ENCODE results near the gene ESR2. TPM values are rescaled to one million over a fixed set of nuclear protein-coding genes. Genes with fewer than 3 reads are reported as not detected.

ESR2 gene
- polyA plus RNA-seq (2013, experiment 1 of 2) = 0.08 TPM
- polyA plus RNA-seq (2013, experiment 2 of 2) = 0.15 TPM

- Histone ChIP-seq H2BK120ac (ENCODE audit: low read depth, low read length) (no peak within 1 kb of the TSS), H3K79me1 (ENCODE audit: low read depth, low read length) (no peaks in the 10 kb centered on the region), H2BK12ac (ENCODE audit: low read length) (no peak within 1 kb of the TSS), H4K91ac (ENCODE audit: low read depth, low read length, poor library complexity) (no peak within 1 kb of the TSS), H3K36me3 (replicated peaks in 1 of 2; ENCODE audit: control insufficient read depth in 2 of 2, insufficient read depth in 2 of 2, low read length in 2 of 2) (no peaks in the 10 kb centered on the region), H2BK15ac (ENCODE audit: low read length) (no peak within 1 kb of the TSS), H2BK5ac (ENCODE audit: low read length) (peak within 1 kb of the TSS; percentile 77), H4K8ac (ENCODE audit: low read depth, low read length) (no peak within 1 kb of the TSS), H2AK5ac (ENCODE audit: low read depth, low read length) (no peak within 1 kb of the TSS), H3K4me2 (ENCODE audit: insufficient read depth, low read length, poor library complexity, severe bottlenecking) (peak within 1 kb of the TSS; percentile 94), H3K4me3 (ENCODE audit: low read length in 2 of 2) (peak within 1 kb of the TSS; percentile 7 to 32), H3K27ac (replicated peaks; ENCODE audit: low read length) (no peak within 1 kb of the TSS), H3K23ac (ENCODE audit: low read depth, low read length, poor library complexity) (no peak within 1 kb of the TSS), H3K27me3 (ENCODE audit: control insufficient read depth in 3 of 3, insufficient read depth in 3 of 3, low read depth in 1 of 3, low read length in 3 of 3) (peaks cover 0 to 50% (median 16%) of the 10 kb centered on the region in 3 experiments), H3K14ac (ENCODE audit: low read length) (no peak within 1 kb of the TSS), H3K4me1 (ENCODE audit: control insufficient read depth in 2 of 2, insufficient read depth in 1 of 2, low read depth in 1 of 2, low read length in 2 of 2) (peaks cover 3 to 8% of the 10 kb centered on the region in 2 donors), H3K4ac (ENCODE audit: low read length) (no peak within 1 kb of the TSS), H3K18ac (ENCODE audit: low read length) (peak within 1 kb of the TSS; percentile 49), H3K9me3 (replicated peaks in 1 of 2; ENCODE audit: control insufficient read depth in 2 of 2, insufficient read depth in 1 of 2, low read depth in 1 of 2, low read length in 2 of 2) (no peaks in the 10 kb centered on the region), H2AFZ (ENCODE audit: low read length) (peak within 1 kb of the TSS; percentile 87), H3K9ac (ENCODE audit: low read depth, low read length, poor library complexity) (peak within 1 kb of the TSS; percentile 82)
- WGBS, 2 donors (ENCODE audit: extremely low coverage in 2 of 2, insufficient read length in 2 of 2, insufficient replicate concordance in 1 of 2) = no CpG with 5 or more reads among the region's 49 CpGs
- DNase-seq (ENCODE audit: low spot score) = peak; percentile 48
Observed at GRCh38 chr14:64293976-64294671, at the start of gene ESR2. Gene ESR2, minus strand, starts transcription at chr14:64294371. Its CDS starts 11,386 bp downstream, at chr14:64282985.

GRCh38 chr14:64340560-64341196 lies 46.5 kb upstream of the ESR2 start:
- Histone ChIP-seq H3K14ac (ENCODE audit: low read length) (no peak overlapping the region), H2BK5ac (ENCODE audit: low read length) (no peak overlapping the region), H3K79me1 (ENCODE audit: low read depth, low read length) (no peaks in the 10 kb centered on the region), H2AK5ac (ENCODE audit: low read depth, low read length) (no peak overlapping the region), H3K27ac (replicated peaks; ENCODE audit: low read length) (no peak overlapping the region), H3K4ac (ENCODE audit: low read length) (no peak overlapping the region), H4K91ac (ENCODE audit: low read depth, low read length, poor library complexity) (no peak overlapping the region), H2BK120ac (ENCODE audit: low read depth, low read length) (no peak overlapping the region), H3K4me1 (ENCODE audit: control insufficient read depth in 2 of 2, insufficient read depth in 1 of 2, low read depth in 1 of 2, low read length in 2 of 2) (peaks cover 3 to 8% of the 10 kb centered on the region in 2 donors), H3K18ac (ENCODE audit: low read length) (no peak overlapping the region), H2BK15ac (ENCODE audit: low read length) (no peak overlapping the region), H3K36me3 (replicated peaks in 1 of 2; ENCODE audit: control insufficient read depth in 2 of 2, insufficient read depth in 2 of 2, low read length in 2 of 2) (no peaks in the 10 kb centered on the region), H3K23ac (ENCODE audit: low read depth, low read length, poor library complexity) (no peak overlapping the region), H2AFZ (ENCODE audit: low read length) (no peak overlapping the region), H4K8ac (ENCODE audit: low read depth, low read length) (no peak overlapping the region), H3K9me3 (replicated peaks in 1 of 2; ENCODE audit: control insufficient read depth in 2 of 2, insufficient read depth in 1 of 2, low read depth in 1 of 2, low read length in 2 of 2) (peaks cover 3 to 14% of the 10 kb centered on the region in 2 donors), H3K27me3 (ENCODE audit: control insufficient read depth in 3 of 3, insufficient read depth in 3 of 3, low read depth in 1 of 3, low read length in 3 of 3) (no peaks in the 10 kb centered on the region), H2BK12ac (ENCODE audit: low read length) (no peak overlapping the region), H3K9ac (ENCODE audit: low read depth, low read length, poor library complexity) (no peak overlapping the region), H3K4me3 (ENCODE audit: low read length in 2 of 2) (no peak overlapping the region), H3K4me2 (ENCODE audit: insufficient read depth, low read length, poor library complexity, severe bottlenecking) (no peak overlapping the region)
- no peak for DNase-seq (ENCODE audit: low spot score)
- no CpG with 5 or more reads among the region's 8 CpGs for WGBS, 2 donors (ENCODE audit: extremely low coverage in 2 of 2, insufficient read length in 2 of 2, insufficient replicate concordance in 1 of 2)

GRCh38 chr14:64338616-64339316 lies 44.6 kb upstream of the ESR2 start:
- WGBS, 2 donors (ENCODE audit: extremely low coverage in 2 of 2, insufficient read length in 2 of 2, insufficient replicate concordance in 1 of 2) = no CpG with 5 or more reads among the region's 49 CpGs
- peak overlapping the region; percentile 98 for H3K27ac ChIP-seq (replicated peaks; ENCODE audit: low read length)

More at GRCh38 chr14:64338616-64339316, 44.6 kb upstream of the ESR2 start:
- Histone ChIP-seq H3K9me3 (replicated peaks in 1 of 2; ENCODE audit: control insufficient read depth in 2 of 2, insufficient read depth in 1 of 2, low read depth in 1 of 2, low read length in 2 of 2) (peaks cover 3 to 14% of the 10 kb centered on the region in 2 donors), H3K4me2 (ENCODE audit: insufficient read depth, low read length, poor library complexity, severe bottlenecking) (peak overlapping the region; percentile 74), H3K36me3 (replicated peaks in 1 of 2; ENCODE audit: control insufficient read depth in 2 of 2, insufficient read depth in 2 of 2, low read length in 2 of 2) (no peaks in the 10 kb centered on the region), H4K91ac (ENCODE audit: low read depth, low read length, poor library complexity) (no peak overlapping the region), H3K14ac (ENCODE audit: low read length) (no peak overlapping the region), H2BK120ac (ENCODE audit: low read depth, low read length) (no peak overlapping the region), H2AK5ac (ENCODE audit: low read depth, low read length) (no peak overlapping the region), H3K27me3 (ENCODE audit: control insufficient read depth in 3 of 3, insufficient read depth in 3 of 3, low read depth in 1 of 3, low read length in 3 of 3) (no peaks in the 10 kb centered on the region), H3K4me3 (ENCODE audit: low read length in 2 of 2) (peak overlapping the region; percentile 77 to 86), H4K8ac (ENCODE audit: low read depth, low read length) (no peak overlapping the region), H2BK15ac (ENCODE audit: low read length) (no peak overlapping the region), H2AFZ (ENCODE audit: low read length) (peak overlapping the region; percentile 95), H3K23ac (ENCODE audit: low read depth, low read length, poor library complexity) (peak overlapping the region; percentile 86), H3K79me1 (ENCODE audit: low read depth, low read length) (no peaks in the 10 kb centered on the region), H3K4me1 (ENCODE audit: control insufficient read depth in 2 of 2, insufficient read depth in 1 of 2, low read depth in 1 of 2, low read length in 2 of 2) (peaks cover 3 to 10% of the 10 kb centered on the region in 2 donors), H2BK5ac (ENCODE audit: low read length) (peak overlapping the region; percentile 88), H2BK12ac (ENCODE audit: low read length) (no peak overlapping the region), H3K4ac (ENCODE audit: low read length) (no peak overlapping the region), H3K9ac (ENCODE audit: low read depth, low read length, poor library complexity) (peak overlapping the region; percentile 87), H3K18ac (ENCODE audit: low read length) (peak overlapping the region; percentile 97)
- peak; percentile 93 for DNase-seq (ENCODE audit: low spot score)

Measured in neuronal stem cell (in vitro differentiated cells).